HG02588 (cell line): ENCODE results near the gene RGMB.

Experiments used
- ATAC-seq: cut with Tn5 transposase; IDR thresholded peaks from one replicate; pipeline ENCODE4 v1.9.1; 2021; ENCODE audit warnings: mild to moderate bottlenecking, moderate library complexity; ENCODE audit not compliant: unreplicated experiment

Gene RGMB

DNA sequence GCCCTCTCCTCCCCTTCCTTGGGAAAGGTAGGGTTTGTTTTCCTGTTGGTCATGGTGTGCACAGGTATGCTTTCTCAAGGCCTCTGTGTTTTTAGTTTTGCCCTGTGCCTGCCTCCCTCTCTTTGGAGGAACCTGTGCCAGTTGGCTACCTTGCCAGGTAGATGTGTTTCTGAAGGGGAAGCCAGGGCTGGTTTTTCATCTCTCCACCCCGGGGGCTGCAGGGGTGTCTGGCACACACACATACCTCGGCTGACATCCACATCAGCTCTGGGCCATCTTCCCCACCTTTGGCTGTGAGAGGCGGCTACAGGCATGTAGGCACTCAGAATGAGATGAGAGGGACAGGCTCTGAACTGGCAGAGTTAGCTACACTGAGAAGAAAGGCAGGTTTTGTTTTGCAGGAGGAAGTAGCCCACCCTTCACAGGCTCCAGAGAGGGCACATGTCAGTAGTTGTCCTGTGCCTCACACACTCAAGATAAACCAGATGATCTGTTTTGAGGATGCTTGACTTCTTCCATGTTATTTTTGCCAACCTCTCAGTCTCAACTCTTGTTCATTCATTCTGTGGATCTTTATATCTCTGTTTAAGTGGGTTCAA, 9.7 kb downstream of the RGMB start:
- ATAC-seq = no peak

DNA sequence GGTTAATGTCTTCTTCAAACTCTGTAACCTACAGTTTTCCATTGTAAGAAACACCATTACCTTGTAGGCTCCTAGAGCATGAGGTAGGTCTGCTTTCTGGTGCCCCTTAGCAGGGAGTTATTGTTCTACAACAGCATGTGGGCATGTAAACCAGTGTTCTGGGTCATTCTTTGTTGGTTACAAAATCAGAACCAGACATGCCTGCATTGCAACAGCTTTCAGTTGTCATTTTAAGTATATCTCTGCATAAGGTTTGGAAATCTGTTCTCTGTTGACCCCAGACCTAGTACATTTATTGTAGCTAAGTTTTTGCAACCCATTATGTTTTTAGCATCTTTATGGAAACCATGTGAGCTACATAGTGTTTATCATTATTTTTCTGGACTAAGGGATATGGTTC, 10.9 kb downstream of the RGMB start:
- no peak for ATAC-seq

DNA sequence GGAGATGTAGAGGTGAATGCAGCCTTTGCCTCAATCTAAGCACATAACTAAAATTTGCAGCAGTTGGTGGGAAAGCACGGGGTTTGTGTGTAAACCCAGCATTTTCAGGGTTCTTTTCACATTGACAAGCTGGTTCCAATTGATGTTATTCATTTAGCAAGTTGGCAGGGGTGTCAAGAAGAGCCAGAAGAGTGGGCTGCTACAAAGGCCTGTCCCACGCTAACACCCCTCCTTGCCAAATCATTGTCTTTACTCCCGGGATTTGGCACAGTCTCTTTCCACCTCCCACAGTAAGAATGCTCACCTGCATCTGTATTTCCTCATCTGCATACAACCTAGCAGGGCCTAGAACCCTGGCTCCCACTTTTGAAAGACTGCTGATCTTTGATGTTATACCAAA, 11.8 kb downstream of the RGMB start:
- no peak for ATAC-seq

DNA sequence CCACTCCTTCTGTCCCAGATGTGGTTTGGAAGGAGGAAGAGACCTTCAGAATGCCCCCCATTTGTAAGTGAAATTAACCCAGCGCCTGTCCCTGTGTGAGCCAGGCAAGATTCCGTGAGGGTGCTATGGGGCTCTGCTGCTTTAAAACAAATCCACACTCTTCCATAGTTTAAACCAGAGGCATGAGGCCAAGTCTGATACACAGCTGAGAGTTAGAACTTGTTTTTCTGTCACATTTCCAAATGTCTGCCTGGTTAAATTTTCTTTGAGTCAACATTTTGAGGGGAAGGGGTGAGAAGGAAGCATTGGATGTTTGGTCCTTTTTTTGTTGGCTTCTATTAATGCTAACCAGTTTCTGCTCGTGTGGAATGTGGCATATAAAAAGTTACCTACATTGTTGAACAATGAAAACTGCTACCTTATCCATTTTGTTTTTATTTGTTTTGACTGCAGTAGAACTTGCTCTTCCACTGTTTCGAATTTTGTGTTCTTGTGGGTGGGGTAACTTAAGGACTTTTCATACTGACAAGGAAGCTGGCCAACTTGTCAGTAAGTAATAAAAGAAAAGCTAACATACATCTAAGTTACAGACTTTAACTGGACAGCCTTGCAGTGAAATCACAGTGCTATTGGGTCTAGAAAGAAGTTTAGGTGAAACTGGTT, 12.9 kb downstream of the RGMB start:
- no peak for ATAC-seq

DNA sequence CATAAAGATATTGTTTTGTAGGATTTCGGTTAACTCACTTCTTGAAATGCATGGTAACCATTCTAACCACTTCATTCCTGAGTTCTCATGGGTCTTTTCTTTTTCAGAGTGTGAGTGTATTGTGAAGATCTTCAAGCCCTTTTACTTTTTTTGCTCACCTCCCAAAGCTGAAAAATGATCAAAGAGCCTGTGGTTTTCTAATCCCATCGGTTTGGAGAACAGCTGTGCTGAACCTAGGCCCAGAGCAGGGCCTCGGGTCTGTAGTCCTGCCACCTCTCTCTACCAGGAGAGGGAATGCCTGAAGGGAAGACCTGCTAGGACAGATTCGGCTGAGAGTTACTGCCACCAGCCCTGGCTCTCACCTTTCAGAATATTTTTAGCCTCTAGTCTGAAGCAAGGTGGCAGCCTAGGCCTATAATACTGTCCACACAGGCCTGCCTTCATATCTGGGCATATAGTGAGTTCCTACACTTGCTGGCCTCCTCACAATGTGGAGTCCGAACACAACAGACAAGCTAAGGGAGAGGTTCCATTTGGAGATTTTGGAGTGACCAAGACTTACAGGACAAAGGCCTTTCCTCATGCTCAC, 13.8 kb downstream of the RGMB start:
- no peak for ATAC-seq

DNA sequence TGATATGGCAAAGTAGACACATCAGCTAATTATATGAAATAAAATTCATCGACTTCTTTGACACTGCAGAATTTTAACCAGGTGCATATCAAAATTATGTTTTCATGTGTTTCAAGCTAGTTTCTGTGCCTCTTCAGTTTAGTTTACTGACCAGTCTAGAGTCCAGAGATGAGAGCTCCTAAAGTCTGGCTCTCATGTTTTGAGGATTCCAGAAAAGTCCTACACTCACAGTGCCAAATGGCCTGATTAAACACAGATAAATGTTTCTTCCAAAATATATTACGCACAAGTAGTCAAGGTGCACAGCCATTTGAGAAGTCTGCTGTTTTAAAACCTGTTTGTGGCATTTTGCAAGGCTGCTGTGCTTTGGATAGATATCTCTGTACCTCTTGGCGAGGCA, 15.6 kb downstream of the RGMB start:
- ATAC-seq = no peak

DNA sequence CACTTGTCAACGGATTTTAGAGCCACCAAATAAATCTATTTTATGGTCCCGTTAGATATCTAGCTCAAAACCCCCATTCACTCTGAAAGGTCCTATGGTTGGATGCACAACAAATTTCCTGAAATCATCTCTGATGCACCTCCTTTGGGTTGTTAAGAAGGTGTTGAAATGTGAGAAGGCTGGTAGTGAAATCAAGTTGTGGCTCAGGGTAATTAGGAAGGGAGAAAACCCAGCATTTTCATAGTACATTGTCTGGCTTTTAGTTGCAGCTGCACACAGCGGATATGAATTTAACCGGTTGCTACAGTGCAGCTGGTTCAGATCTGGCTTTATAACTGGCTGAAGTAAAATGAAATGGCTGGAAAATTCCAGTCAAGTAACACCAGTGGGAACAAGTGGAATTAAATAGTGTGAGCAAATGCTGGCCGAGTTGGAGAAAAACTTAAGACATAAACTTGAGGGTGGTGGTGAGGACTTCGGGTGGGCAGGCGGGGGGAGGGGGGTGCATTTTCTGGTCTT, 17.6 kb downstream of the RGMB start:
- no peak for ATAC-seq

DNA sequence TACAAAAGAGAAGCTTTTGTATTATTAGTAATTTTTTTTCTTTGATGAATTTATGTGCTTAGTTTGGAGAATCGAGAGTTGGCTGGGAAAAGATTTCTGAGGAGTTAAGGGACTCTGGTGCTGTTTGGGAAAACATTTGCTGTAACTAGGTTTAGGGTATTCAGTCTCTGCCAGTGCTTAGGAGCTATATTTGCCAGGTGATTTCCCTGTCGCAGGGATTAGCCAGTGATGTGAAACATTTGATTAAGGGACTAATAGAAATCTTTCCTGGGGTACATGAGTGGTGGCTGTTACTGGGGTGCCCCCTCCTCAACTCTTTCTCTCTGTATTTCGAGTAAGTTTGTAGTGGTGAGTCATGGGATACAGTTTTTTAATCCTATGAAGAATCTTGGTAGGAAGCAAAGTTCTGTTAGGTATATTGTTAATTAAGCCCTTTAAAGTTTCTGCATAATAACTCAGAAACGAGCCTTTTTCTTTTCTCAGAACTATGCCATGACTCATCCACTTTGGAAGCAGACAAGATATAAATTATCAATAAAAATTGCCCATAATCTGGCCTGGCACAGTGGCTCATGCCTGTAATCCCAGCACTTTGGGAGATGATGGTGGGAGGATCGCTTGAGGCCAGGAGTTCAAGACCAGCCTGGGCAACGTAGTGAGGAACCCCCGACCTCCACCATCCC, 18.6 kb downstream of the RGMB start:
- ATAC-seq = no peak

DNA sequence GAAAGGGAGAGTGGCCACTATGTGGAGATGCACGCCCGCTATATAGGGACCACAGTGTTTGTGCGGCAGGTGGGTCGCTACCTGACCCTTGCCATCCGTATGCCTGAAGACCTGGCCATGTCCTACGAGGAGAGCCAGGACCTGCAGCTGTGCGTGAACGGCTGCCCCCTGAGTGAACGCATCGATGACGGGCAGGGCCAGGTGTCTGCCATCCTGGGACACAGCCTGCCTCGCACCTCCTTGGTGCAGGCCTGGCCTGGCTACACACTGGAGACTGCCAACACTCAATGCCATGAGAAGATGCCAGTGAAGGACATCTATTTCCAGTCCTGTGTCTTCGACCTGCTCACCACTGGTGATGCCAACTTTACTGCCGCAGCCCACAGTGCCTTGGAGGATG, 19.8 kb downstream of the RGMB start:
- ATAC-seq = no peak

DNA sequence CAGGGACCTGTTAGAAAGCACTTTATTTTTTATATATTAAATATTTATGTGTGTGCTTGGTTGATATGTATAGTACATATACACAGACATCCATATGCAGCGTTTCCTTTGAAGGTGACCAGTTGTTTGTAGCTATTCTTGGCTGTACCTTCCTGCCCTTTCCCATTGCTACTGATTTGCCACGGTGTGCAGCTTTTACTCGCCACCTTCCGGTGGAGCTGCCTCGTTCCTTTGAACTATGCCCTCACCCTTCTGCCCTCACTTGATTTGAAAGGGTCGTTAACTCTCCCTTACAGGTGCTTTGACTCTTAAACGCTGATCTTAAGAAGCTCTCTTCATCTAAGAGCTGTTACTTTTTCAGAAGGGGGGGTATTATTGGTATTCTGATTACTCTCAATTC, 20.5 kb downstream of the RGMB start:
- ATAC-seq = no peak

DNA sequence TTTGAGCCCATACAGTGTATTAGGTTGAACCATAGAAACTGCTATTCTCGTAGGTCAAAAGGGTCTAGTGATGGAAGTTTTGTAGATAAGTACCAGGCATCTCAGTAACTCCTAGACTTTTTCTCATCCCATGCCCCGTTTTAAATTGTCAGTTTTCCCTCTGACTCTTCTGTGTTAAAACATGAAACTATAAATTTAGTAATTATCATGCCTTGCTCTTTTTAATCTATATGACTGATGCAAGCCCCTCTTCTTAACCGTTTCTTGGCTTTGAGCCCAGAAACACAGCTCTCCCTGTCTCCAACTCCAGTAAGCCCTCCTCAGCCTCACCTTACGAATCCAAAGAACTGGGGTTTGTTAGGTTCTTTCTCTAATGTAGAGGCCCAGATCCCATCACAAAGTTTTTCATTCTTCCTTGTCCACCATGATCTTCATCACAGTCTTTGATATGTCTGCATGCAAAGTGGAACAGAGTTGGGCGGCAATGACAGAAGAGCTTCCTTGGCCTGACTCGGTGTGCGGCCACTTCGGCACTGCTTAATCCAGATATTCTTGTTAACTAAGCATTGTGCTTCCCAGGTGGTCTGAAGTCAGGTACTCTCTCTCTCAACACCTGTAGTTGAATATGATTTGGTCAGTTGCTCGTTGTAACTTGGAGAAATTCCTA, 21.1 kb downstream of the RGMB start:
- no peak for ATAC-seq

DNA sequence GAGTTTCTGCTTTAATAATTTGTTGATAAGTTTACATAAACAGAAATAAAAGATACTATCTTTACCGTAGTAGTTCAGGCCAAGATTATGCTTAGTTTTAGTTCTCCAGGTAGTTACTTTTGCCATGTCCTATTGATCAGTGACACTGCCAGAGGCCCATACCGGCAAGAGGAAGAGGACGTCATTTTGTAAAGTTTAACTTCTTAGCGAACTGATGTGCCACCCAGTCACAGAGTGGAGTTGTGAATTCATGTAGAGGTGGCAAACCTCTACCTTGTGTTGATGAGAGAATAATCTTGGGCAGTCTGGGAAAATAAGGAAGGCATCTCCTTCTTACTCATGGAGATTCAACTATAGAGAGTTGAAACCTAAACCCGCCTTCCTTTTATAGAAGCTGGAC, 21.8 kb downstream of the RGMB start:
- no peak for ATAC-seq

DNA sequence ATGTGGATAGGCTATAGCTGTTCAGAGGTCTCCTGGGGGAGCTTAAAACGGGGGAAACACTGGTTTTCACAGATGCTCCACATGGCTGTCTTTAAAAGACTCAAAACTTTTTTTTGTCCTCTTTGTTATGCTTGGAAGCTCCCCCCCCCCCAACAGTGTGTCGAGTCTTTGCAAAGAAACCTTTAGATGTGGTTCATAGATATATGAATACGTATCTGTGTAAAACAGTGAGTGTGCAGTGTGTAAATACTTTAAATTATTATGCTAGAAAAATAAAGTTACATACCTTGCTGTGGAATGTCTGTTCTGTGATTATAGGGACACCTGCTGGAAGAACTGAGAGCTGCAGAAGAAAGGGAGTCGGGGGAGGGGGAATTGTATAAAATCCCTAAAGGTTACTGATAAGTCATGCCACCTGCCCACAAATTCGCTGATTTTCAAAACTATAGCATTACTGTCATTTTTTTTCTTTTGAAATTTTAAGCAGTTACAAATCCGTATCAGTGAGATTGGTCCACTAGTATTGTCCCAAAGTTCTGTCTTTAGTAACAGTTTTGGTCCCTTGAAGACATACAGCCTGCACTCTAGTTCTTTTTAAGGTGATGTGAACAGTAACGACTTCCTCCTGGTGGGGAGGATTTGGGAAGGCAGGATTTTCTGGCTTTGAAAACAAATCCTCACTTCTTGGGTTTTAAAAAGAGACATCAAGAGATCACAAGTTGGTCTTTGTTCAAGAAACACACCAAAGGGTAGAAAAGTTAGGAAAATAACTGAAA, 22.9 kb downstream of the RGMB start:
- peak; percentile 77 for ATAC-seq

DNA sequence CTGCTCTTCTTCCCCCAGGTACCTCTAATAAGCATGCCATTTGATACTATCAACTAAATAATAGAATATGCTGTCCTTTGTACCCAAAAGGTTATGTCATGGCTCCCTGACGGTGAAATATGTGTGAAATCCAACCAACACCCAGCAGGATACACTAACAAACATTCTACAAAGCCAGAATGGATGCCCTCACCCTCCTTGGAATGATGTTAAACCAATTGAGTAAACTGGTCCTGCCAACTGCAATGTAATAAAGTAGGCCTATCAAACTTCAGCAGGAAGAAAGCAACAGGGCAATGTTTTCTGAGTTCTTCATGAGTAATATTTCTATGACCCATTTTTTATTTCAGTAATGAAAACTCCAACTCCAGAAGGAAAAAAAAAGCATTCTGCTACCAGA, 24.9 kb downstream of the RGMB start:
- ATAC-seq = no peak

DNA sequence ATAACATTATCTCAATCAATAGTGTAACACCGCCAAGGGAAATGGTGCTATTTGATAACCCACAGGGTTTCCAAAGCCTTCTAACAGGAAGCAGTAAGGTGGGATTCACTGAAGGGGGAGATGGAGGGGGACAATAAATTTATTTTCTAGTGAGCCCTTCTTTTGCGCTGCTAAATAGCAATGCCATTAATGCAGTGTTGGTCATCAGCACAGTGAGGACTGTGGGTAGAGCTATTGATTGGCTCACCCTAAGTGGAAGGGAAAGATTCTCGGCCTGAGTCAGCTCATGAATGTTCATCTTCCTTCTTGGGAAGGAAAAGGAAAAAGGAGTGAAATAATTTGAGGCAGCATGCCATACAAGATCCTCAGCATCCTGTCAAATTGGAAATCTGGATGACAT, 25.4 kb downstream of the RGMB start:
- ATAC-seq = no peak

DNA sequence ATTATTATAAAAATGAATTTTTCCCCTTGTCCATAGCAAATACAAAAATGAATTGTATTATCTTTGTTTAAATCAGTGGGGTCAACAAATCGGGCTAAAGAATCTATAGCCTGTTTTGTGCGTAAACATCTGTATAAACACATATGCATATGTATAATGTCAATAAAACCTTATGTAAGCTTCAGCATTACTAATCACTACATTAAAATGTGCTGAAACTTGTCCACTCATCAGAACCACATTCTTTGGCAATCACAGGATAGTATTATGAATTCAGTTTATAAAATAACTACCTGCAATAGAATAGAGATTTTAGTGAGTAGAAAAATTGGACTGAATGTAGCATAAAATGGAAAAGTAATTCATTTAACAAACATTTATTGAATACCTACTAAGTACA, 30.6 kb downstream of the RGMB start:
- ATAC-seq = no peak

DNA sequence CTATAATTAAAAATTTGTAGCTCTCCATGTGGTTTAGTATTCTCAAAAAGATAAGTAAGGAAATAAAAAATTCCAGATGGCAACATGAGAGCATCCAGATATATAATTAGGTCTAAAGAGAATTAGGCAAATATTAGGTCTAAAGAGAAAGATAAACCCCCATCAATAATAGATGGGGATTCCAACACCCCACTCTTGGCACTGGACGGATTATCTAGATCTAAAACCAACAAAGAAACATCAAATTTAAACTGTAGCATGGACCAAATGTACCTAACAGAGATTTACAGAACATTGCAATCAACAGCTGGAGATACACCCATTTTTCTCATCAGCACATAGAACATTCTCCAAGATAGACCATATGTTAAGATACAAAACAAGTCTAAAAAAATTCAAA, 31.6 kb downstream of the RGMB start:
- no peak for ATAC-seq

DNA sequence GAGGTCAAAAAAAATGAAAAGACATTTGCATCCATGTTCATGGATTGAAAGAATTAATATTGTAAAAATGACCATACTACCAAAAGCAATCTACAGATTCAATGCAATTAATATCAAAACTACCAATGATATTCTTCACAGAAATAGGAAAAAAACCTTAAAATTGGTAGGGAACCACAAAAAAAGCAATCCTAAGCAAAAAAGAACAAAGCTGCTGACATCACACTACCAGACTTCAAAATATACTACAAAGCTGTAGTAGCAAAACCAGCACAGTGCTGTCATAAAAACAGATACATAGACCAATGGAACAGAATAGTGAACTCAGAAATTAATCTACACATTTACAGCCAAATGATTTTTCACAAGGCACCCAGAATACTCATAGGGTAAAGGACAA, 34.3 kb downstream of the RGMB start:
- no peak for ATAC-seq

DNA sequence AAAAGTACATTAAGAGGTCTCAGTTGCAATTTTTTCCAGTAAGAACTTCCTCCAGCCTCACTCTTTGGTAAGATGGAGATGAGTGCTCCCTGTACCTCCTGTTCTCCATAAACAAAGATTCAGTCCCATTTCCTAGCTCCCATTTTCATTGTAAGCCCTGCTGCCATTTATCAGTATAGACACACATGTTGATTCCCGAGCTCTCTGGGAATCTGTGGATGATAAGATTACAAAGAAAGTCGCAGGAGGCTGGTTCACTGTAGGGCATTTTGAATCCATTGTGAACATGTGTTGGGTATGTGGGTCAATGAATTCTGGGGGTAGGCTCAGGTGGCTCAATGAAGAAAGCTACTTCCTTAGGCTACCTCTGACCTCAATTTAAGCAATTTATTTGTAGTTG, 36.7 kb downstream of the RGMB start:
- no peak for ATAC-seq

DNA sequence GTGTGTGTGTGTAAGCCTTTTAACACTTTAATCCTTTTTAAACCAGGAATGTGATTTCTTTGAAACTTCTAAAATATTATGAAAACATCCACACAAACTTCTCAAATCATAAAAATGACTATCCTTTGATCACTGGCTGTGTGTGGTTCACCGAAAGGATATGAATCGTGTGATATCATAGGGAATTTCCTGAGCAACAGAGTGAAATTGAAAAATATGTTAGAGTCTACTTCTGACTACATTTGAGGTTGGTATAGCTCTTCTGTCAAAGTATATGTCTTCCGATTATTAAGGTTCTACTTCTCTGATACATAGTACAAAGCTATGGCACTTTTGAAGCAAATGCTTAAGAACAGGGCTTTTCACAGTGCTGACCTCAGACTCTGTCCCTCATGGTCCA, 40.3 kb downstream of the RGMB start:
- no peak for ATAC-seq
